ENCODE results near the gene WNT5B. TPM values are rescaled to one million over a fixed set of nuclear protein-coding genes. Genes with fewer than 3 reads are reported as not detected.

Gene WNT5B
- total RNA-seq, 1 donor from 2014 or later: 0.82 TPM

DNA sequence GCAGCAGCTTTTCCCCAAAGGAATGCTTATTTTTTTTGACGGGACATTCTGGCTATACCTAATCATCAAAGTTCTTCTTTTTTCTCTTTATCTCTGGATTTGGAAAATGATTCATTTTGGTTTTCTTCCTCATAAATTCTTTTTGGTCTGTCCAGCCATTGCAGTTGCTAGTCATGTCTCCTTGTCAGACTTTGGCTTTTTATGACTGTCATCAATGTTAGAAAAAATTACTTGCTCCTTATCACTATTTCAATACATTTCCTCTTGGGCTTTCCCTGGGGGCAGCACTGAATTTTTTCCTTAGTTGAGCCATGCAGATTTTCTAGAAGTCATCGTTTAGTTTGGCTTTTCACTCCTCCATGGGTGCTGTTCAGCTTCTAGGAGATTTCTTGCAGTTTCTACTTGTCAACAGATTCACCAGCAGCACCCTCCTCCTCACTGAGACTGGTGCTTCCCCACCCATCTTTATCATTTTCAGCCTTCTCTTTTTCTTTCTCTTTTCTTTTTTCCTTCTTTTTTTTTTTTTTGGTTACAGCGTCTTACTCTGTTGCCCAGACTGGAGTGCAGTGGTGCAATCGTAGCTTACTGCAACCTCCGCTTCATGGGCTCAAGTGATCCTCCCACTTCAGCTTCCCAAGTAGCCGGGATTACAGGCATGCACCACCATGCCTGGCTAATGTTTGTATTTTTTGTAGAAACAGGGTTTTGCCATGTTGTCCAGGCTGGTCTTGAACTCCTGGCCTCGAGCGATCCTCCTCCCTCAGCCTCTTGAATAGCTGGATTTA, 67.0 kb downstream of the WNT5B start:
- peaks cover 48% of the 10 kb centered on the region for H3K36me3 Mint-ChIP-seq (ENCODE audit: low read depth)
- H3K27me3 Mint-ChIP-seq (ENCODE audit: low read depth): no peaks in the 10 kb centered on the region
- no peak for DNase-seq (ENCODE audit: low spot score)
- peaks cover 49% of the 10 kb centered on the region for H3K4me1 Mint-ChIP-seq (ENCODE audit: low read depth)
- H3K9me3 Mint-ChIP-seq: no peaks in the 10 kb centered on the region
- intact Hi-C loops (cut with micrococcal nuclease): loop anchor here (10.0 kb wide), 2 partner anchors 91 to 941 kb away; partner anchors contain the start of gene WNK1
- H3K27ac Mint-ChIP-seq: no peak overlapping the region
- no peak overlapping the region for H3K4me3 Mint-ChIP-seq (ENCODE audit: low read depth)

DNA sequence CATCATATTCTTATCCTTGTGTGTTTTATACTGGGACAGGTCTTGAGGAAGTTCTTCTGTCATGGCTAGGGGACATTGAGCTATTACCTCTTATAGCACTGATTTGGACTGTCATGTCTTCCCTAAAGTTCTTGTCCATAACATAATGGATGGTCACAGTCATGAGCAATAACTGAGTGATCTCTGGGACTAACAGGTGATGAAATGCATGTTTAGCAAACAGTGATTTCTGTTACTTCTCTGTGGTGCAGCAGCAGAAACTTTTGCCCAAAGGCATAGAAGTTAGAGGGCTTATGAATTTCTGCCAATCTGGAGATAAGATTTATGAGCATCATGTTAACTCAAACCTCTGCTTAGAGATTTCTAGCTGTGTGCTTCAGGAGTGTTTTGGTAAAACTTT, 67.8 kb downstream of the WNT5B start:
- intact Hi-C loops (cut with micrococcal nuclease): loop anchor here (10.0 kb wide), 2 partner anchors 92 to 942 kb away; partner anchors contain the start of gene WNK1
- peaks cover 48% of the 10 kb centered on the region for H3K4me1 Mint-ChIP-seq (ENCODE audit: low read depth)

More for the DNA sequence above, 67.8 kb downstream of the WNT5B start:
- H3K9me3 Mint-ChIP-seq: no peaks in the 10 kb centered on the region
- H3K27me3 Mint-ChIP-seq (ENCODE audit: low read depth): no peaks in the 10 kb centered on the region
- H3K36me3 Mint-ChIP-seq (ENCODE audit: low read depth): peaks cover 44% of the 10 kb centered on the region
- H3K4me3 Mint-ChIP-seq (ENCODE audit: low read depth): no peak overlapping the region
- DNase-seq (ENCODE audit: low spot score): no peak
- no peak overlapping the region for H3K27ac Mint-ChIP-seq

Other genes starting within 250 kb of the WNT5B start
- gene FBXL14, start 34.6 kb upstream of the WNT5B start, total RNA-seq: 18.9 and 20.6 TPM in 2 replicates
- gene ADIPOR2, start 61.8 kb downstream of the WNT5B start, total RNA-seq: 69.2 and 81.0 TPM in 2 replicates
- 0.07 and 0.09 TPM in 2 replicates for gene LRTM2, start 191.3 kb downstream of the WNT5B start, total RNA-seq